Stimulated activated CD8-positive, alpha-beta memory T cell treated with anti-CD3 and anti-CD28 coated beads, Interleukin-4, amount 100 ng/mL, for 48 hours (primary cell): ENCODE measurements around the gene CSF3.

Experiments
- DNase-seq: peaks from one replicate; pipeline ENCODE4 v3.0.0-alpha.2; 2020

CSF3 gene, protein sequence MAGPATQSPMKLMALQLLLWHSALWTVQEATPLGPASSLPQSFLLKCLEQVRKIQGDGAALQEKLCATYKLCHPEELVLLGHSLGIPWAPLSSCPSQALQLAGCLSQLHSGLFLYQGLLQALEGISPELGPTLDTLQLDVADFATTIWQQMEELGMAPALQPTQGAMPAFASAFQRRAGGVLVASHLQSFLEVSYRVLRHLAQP

DNA sequence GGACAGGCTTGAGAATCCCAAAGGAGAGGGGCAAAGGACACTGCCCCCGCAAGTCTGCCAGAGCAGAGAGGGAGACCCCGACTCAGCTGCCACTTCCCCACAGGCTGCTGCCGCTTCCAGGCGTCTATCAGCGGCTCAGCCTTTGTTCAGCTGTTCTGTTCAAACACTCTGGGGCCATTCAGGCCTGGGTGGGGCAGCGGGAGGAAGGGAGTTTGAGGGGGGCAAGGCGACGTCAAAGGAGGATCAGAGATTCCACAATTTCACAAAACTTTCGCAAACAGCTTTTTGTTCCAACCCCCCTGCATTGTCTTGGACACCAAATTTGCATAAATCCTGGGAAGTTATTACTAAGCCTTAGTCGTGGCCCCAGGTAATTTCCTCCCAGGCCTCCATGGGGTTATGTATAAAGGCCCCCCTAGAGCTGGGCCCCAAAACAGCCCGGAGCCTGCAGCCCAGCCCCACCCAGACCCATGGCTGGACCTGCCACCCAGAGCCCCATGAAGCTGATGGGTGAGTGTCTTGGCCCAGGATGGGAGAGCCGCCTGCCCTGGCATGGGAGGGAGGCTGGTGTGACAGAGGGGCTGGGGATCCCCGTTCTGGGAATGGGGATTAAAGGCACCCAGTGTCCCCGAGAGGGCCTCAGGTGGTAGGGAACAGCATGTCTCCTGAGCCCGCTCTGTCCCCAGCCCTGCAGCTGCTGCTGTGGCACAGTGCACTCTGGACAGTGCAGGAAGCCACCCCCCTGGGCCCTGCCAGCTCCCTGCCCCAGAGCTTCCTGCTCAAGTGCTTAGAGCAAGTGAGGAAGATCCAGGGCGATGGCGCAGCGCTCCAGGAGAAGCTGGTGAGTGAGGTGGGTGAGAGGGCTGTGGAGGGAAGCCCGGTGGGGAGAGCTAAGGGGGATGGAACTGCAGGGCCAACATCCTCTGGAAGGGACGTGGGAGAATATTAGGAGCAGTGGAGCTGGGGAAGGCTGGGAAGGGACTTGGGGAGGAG is at the start of gene CSF3:
Gene CSF3 (plus strand): TSS at position 436 of the 993 bp plus-strand sequence. CDS start 35 bp downstream, at position 471.
- DNase-seq = no peak

DNA sequence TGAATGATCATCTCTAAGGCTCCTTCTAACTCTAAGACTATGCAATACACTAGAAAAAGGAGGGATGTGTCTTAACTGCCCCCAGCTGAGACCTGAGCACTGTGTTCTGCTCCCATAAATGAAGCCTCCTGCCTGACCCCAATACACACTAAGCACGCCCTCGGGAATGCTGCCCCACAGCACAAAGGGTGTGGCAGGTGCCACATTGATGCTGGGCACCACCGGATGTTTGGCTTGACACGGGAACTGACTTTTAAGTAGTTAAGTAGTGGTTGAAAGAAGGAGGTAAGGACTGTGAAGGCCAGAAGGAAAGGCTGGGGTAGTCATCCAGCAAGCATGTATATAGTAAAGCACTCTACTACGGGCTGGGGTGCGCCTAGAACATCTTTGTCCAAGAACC is 48.5 kb upstream of the CSF3 start:
- no peak for DNase-seq

DNA sequence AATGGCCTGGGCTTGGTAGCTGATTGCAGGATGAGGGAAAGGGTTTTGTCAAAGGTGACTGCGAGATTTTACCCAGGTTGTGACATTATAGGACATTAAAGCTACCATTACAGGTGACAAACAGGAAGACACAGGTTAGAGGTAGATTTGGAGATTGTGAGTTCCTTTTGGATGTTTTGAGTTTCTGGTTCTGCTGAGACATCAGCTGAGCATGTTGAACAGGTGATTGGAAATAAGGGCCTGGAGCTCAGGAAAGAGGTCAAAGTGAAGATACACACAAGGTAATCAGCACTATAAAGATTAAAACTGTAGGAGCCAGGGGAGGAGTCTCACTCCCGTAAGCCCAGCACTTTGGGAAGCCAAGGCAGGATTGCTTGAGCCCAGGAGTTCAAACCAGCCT is 46.5 kb upstream of the CSF3 start:
- DNase-seq = no peak

DNA sequence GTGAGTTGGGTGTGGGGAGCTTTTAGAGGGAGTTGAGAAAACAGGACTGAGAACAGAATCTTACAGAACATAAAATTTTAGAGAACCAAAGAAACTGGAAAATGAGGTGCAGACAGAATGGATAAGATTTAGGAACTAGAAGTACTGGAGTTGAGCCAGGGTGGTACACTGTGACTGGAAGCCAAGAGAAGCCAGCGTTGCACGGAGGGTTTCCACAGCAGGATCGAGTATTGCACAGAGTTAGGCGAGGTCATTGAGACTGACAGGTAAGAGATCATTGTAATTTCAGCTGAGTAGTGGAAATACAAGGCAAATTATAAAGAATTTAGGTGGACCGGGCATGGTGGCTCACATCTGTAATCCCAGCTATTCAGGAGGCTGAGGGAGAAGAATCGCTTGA is 45.9 kb upstream of the CSF3 start:
- no peak for DNase-seq

DNA sequence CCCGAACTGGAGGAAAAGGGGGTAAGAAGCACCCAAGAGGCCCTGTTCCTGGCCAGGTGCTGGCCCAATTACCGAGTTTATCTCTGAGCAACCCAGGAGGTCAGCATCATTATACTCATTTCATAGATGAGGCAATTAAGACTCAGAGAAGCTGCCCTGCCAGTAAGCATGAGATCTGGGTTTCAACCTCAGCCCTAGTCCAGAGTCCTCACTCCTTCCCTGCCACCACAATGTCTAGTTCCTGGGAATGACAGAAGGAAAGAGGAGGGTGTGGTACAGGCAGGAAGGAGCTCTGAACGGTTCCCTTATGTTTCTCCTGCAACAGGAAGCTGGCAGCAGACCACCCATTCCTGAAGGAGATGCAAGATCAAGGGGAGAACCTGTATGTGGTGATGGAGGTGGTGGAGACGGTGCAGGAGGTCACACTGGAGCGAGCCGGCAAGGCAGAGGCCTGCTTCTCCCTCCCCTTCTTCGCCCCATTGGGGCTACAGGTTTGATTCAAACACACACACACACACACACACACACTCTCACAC is 45.0 kb upstream of the CSF3 start:
- DNase-seq = no peak

- DNase-seq = no peak
Observed at GRCh38 chr17:39971076-39971603, 44.1 kb upstream of the CSF3 start.

GRCh38 chr17:39972271-39972670 is 43.0 kb upstream of the CSF3 start:
- no peak for DNase-seq

- no peak for DNase-seq
Observed at GRCh38 chr17:39973496-39973895, 41.7 kb upstream of the CSF3 start.

DNA sequence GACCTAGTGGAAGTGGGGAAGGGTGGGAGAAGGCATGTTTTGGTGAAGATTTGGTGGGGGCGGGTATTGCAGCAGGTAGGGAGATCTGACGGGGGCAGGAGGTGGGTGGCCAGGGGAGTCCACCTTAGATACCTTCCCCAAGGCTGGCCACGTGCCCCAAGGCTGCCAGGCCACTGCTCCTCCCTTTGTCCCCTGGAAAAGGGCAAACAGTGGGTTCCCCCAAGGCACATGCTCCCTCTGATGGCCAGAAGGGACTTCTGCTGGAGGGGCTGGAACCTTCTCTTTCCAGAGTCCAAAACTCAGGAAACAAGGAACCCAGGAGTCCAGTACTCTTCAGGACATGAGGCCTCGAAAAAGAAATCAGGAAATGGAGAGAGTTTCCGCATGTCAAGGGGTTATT is 40.8 kb upstream of the CSF3 start:
- DNase-seq = no peak

DNA sequence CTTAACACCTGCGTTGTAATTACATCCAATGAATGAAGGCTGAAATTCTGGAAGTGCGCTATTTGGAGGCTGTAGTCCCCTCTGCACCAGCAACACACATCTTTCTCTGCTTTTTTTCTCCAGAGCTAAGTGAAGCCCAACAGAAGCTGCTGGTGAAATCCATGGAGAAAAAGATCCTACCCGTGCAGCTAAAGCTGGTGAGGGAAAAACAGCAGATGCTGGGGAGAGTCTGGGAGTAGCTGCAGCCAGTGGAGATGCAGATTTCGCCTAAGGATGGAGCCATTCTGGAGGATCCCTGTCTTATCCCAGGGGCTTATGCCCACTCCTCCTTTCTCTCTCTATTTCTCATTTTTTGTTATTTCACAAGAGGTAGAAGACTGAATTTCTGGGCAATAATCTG is 39.4 kb upstream of the CSF3 start:
- no peak for DNase-seq

DNA sequence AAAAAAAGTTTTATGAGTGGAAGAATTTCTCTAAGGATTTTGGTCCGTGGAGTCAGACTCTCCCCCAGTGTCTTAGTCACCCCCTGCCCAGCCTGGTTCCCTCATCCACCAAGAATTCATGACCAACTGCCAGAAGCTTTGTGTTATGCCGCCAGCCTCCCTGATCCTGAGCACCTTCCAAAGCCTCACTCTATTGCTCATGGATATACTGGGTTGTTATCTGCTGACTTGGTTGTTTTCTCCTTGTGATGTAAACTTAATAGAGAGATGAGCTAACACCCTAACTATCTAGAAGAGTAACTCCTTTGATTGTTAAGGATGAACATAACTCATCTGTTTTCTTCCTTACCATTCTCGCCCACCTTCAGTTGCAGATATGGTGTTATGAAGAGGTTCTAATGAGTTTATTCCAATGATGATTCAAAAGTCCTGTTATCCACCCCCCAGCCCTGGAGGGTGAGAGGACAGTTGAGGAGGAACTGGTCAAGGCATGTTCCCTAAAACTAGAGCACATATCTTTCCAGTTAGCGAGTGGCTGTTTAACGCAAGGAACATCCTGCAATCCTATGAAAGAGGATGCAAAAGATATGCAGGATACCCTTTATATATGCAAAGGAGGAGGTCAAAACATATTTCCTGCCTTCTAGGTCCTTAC is 36.1 kb upstream of the CSF3 start:
- no peak for DNase-seq

- peak; percentile 41 for DNase-seq
Observed at GRCh38 chr17:39979893-39980350, 35.3 kb upstream of the CSF3 start.

DNA sequence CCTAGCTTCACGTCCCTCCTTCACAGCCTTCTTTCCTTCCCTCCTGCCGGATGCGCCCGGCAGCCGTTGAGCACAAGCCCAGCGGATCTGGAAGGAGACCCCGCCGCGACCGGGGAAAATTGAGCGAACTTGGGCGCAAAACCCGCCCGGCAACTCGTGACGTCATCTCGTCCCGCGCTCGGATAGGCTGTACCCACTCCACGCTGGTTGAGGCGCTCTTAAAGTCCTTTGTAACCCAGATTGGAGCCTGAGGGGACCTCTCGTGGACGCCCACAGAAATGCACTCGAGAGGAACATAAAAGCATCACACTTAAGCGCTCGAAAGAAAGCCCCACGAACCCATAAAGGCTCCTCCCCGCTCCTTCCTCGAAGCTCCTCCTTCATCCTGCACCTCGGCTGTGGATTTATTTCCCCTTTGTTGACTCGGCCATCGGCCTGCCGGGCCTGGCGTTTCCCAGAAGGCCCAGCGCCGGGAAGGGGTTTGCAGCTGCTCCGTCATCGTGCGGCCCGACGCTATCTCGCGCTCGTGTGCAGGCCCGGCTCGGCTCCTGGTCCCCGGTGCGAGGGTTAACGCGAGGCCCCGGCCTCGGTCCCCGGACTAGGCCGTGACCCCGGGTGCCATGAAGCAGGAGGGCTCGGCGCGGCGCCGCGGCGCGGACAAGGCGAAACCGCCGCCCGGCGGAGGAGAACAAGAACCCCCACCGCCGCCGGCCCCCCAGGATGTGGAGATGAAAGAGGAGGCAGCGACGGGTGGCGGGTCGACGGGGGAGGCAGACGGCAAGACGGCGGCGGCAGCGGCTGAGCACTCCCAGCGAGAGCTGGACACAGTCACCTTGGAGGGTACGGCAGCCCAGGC is 34.7 kb upstream of the CSF3 start, which contains the start of gene PSMD3:
Gene PSMD3 (plus strand): TSS at position 457 of the 856 bp plus-strand sequence. CDS start 164 bp downstream, at position 621.
- DNase-seq = peak; percentile 98

DNA sequence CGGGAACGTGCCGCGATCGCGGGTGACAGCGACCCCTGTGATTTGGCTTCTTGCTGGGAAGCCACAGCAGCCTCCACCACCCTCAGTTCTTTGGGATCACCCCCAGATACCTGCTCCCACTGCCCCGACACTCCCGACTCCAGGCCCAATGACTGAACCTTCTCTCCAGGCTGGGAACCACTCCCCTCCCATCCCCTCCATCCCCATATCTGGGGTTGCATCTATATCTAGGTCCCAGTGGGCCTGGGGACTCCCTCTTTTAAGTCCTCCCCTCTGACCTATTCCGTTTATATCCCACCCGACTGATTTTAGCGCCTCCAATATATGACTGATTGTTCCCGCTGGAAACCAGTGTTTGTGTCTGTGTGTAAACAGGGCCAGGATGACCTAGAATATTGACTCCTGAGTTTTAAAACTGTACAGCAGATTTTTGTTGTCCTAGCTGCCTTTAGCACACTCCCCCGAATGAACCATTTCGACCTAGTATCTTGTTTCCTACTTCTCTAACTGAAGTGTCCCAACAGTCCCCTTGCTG is 34.0 kb upstream of the CSF3 start:
- no peak for DNase-seq

- DNase-seq = no peak
Observed at GRCh38 chr17:39981766-39982375, 33.4 kb upstream of the CSF3 start.

DNA sequence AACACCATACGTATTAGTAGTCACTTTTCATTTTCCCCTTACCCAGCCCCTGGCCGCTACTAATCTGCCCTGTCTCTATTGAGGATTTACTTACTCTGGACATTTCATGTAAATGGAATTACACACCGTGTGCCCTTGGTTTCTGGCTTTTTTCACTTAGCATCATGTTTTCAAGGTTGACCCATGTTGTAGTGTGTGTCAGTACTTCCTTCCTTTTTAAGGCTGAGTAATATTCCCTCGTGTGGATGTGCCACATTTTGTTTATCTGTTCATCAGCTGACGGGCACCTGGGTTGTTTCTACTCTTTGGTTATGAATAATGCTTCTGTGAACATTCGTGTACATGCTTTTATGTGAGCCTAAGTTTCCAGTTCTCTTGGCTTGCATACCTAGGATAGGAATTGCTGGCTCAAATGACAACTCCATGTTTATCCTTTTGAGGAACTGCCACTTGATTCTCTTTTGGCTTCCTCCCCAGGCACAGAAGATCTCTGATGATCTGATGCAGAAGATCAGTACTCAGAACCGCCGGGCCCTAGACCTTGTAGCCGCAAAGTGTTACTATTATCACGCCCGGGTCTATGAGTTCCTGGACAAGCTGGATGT is 26.9 kb upstream of the CSF3 start:
- DNase-seq = no peak

DNA sequence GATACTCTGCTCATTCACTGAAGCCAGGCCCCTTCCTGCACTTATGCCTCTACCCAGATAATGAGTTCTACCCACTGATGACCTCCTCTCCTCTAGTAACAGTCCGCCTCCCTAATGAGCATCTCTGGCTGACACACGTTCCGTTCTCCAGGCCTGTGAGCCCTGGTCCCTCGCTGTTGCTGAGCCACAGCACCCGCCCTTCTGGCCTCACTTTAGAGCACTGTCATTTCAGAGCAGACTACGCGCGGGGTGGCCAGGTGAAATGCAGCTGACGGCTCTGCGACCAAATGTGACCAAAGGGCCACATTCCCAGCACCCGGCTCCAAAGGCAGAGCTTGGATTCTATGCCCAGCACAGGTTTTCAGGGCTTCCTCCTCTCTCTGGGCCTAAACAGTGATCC is 20.8 kb upstream of the CSF3 start:
- no peak for DNase-seq

DNA sequence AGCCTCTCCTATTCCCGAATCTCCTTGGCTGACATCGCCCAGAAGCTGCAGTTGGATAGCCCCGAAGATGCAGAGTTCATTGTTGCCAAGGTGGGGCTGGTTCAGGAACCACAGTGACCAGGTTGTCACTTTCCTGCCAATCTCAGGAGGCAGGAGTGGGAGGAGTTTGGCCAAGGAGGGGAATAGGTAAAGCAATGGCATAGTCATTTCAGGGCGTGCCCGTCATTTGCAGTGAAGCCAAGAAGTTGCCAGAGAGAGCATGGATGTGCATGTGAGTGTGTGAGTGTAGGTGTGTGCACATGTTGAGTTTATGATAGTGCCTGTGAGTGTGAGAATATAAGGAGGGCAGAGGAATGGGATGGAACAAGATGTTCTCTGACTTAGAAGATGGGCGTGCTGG is 19.8 kb upstream of the CSF3 start:
- DNase-seq = no peak

- DNase-seq = no peak
Observed at GRCh38 chr17:39996162-39996561, 19.1 kb upstream of the CSF3 start.

GRCh38 chr17:39996800-39997199 is 18.4 kb upstream of the CSF3 start:
- no peak for DNase-seq

DNA sequence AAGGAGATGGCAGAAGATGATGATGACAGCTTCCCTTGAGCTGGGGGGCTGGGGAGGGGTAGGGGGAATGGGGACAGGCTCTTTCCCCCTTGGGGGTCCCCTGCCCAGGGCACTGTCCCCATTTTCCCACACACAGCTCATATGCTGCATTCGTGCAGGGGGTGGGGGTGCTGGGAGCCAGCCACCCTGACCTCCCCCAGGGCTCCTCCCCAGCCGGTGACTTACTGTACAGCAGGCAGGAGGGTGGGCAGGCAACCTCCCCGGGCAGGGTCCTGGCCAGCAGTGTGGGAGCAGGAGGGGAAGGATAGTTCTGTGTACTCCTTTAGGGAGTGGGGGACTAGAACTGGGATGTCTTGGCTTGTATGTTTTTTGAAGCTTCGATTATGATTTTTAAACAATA is 17.7 kb upstream of the CSF3 start:
- DNase-seq = no peak
